GM13977 (cell line): ENCODE measurements around the gene EXOC4.

Experiments used
- DNase-seq: peaks from one replicate; pipeline ENCODE4 v3.0.0; 2012; ENCODE audit warnings: low spot score
- CTCF ChIP-seq: IDR thresholded peaks from 2 replicates; pipeline ENCODE4 v1.5.1; 2012; ENCODE audit warnings: mild to moderate bottlenecking, control low read depth; ENCODE audit not compliant: insufficient read depth; ENCODE audit errors: extremely low read depth, missing control alignments
- in situ Hi-C: fragments of 300-500 bp; cut with MboI; formaldehyde crosslinking; loops from one replicate; pipeline ENCODE4 v1.12.0; 2022; ENCODE audit warnings: low sequenced_read_pairs, low pct_unique_long_range_greater_than_20kb, mixed read lengths, inconsistent platforms; ENCODE audit not compliant: unreplicated experiment

Gene EXOC4

GRCh38 chr7:133869556-133869955 is 616.7 kb downstream of the EXOC4 start:
- DNase-seq, result no peak
- in situ Hi-C loops, result no loop called here
- TF ChIP-seq CTCF, result no peak

GRCh38 chr7:133871757-133872156 is 618.9 kb downstream of the EXOC4 start:
- in situ Hi-C loops, result no loop called here
- no peak for DNase-seq

GRCh38 chr7:133873187-133873586 is 620.3 kb downstream of the EXOC4 start:
- no peak for TF ChIP-seq CTCF
- in situ Hi-C loops, result no loop called here
- no peak for DNase-seq

More at GRCh38 chr7:133871757-133872156, 618.9 kb downstream of the EXOC4 start:
- no peak for TF ChIP-seq CTCF

GRCh38 chr7:133873631-133874030 is 620.8 kb downstream of the EXOC4 start:
- no peak for TF ChIP-seq CTCF
- in situ Hi-C loops, result no loop called here
- no peak for DNase-seq

GRCh38 chr7:133883591-133883990 is 630.7 kb downstream of the EXOC4 start:
- TF ChIP-seq CTCF, result no peak
- DNase-seq, result no peak
- in situ Hi-C loops, result no loop called here

GRCh38 chr7:133885213-133885612 is 632.3 kb downstream of the EXOC4 start:
- TF ChIP-seq CTCF, result no peak
- in situ Hi-C loops, result no loop called here
- no peak for DNase-seq

- in situ Hi-C loops, result no loop called here
- TF ChIP-seq CTCF, result no peak
- DNase-seq, result no peak
These were observed 633.2 kb downstream of the EXOC4 start for GRCh38 chr7:133886086-133886485.
